Measurements from ENCODE around the gene NEUROG2. TPM values are rescaled to one million over a fixed set of nuclear protein-coding genes. Genes with fewer than 3 reads are reported as not detected.
A peak's percentile ranks its signal among the peaks of the same experiment; 100 is the strongest.

Gene NEUROG2
- polyA plus RNA-seq, 3 donors, result 0.12 TPM; not detected in 2

GRCh38 chr4:112563431-112564200 is 47.6 kb upstream of the NEUROG2 start:
- H3K4me2 ChIP-seq (replicated peaks; ENCODE audit: extremely low read depth, low read length, poor library complexity, severe bottlenecking), result no peak overlapping the region
- intact Hi-C loops (cut with micrococcal nuclease), result no loop called here
- peaks cover 0 to 8% (median 0%) of the 10 kb centered on the region in 7 donors for H3K9me3 Mint-ChIP-seq
- no peak for TF ChIP-seq CTCF (IDR thresholded peaks at IDR 0.05)
- peaks cover 0 to 4% of the 10 kb centered on the region in 2 donors for H3K9me3 ChIP-seq (replicated peaks in 1 of 2; ENCODE audit: control insufficient read depth in 1 of 2, insufficient read depth in 1 of 2, low read length in 2 of 2)
- no peak overlapping the region for H3K9ac ChIP-seq (ENCODE audit: insufficient read depth, low read length, poor library complexity, severe bottlenecking)
- no peak for DNase-seq
- no CpG with 5 or more reads among the region's 4 CpGs for WGBS (ENCODE audit: insufficient coverage)
- no peak overlapping the region for H3K4me3 ChIP-seq (replicated peaks in 1 of 3; ENCODE audit: low read depth in 2 of 3, low read length in 3 of 3)
- peaks cover 6 to 13% of the 10 kb centered on the region in 2 donors for H3K4me1 ChIP-seq (ENCODE audit: control insufficient read depth in 1 of 2, insufficient read depth in 2 of 2, low read length in 2 of 2)
- no peak overlapping the region for H3K27ac ChIP-seq (ENCODE audit: low read depth in 1 of 2, low read length in 2 of 2)
- peaks cover 14% of the 10 kb centered on the region for H3K4me1 Mint-ChIP-seq
- H3K4me3 Mint-ChIP-seq, result no peak overlapping the region
- no peaks in the 10 kb centered on the region for H3K79me2 ChIP-seq (ENCODE audit: insufficient read depth, low read length)
- H3K36me3 ChIP-seq (replicated peaks in 1 of 2; ENCODE audit: control insufficient read depth in 1 of 2, insufficient read depth in 2 of 2, low read length in 2 of 2), result no peaks in the 10 kb centered on the region
- H3K27me3 Mint-ChIP-seq (ENCODE audit: low read depth in 3 of 3), result no peaks in the 10 kb centered on the region
- H3K27ac Mint-ChIP-seq, result peak overlapping the region in 1 of 7 donors; percentile 31
- no peak overlapping the region for H2AFZ ChIP-seq (ENCODE audit: insufficient read depth, low read depth, low read length, poor library complexity, severe bottlenecking)
- H3K27me3 ChIP-seq (ENCODE audit: control insufficient read depth in 2 of 2, insufficient read depth in 2 of 2, low read length in 2 of 2), result no peaks in the 10 kb centered on the region
- peaks cover 0 to 22% of the 10 kb centered on the region in 2 donors for H3K36me3 Mint-ChIP-seq
- no peaks in the 10 kb centered on the region for H4K20me1 ChIP-seq (ENCODE audit: insufficient read depth, low read length)

- H3K4me3 ChIP-seq (replicated peaks in 1 of 3; ENCODE audit: low read depth in 2 of 3, low read length in 3 of 3), result no peak overlapping the region
- H3K4me1 ChIP-seq (ENCODE audit: control insufficient read depth in 1 of 2, insufficient read depth in 2 of 2, low read length in 2 of 2), result peaks cover 6 to 13% of the 10 kb centered on the region in 2 donors
- no peak overlapping the region for H3K27ac ChIP-seq (ENCODE audit: low read depth in 1 of 2, low read length in 2 of 2)
- DNase-seq, result no peak
- no peak overlapping the region for H3K4me2 ChIP-seq (replicated peaks; ENCODE audit: extremely low read depth, low read length, poor library complexity, severe bottlenecking)
- no CpG with 5 or more reads among the region's 2 CpGs for WGBS (ENCODE audit: insufficient coverage)
- Mint-ChIP-seq H3K9me3 (peaks cover 0 to 4% (median 0%) of the 10 kb centered on the region in 7 donors), H3K4me3 (no peak overlapping the region), H3K27me3 (ENCODE audit: low read depth in 3 of 3) (no peaks in the 10 kb centered on the region), H3K4me1 (peaks cover 14% of the 10 kb centered on the region), H3K36me3 (peaks cover 7 to 25% of the 10 kb centered on the region in 2 donors), H3K27ac (no peak overlapping the region)
- TF ChIP-seq CTCF (IDR thresholded peaks at IDR 0.05), result no peak
- intact Hi-C loops (cut with micrococcal nuclease), result no loop called here
- H3K9ac ChIP-seq (ENCODE audit: insufficient read depth, low read length, poor library complexity, severe bottlenecking), result no peak overlapping the region
- H3K27me3 ChIP-seq (ENCODE audit: control insufficient read depth in 2 of 2, insufficient read depth in 2 of 2, low read length in 2 of 2), result no peaks in the 10 kb centered on the region
- no peaks in the 10 kb centered on the region for H4K20me1 ChIP-seq (ENCODE audit: insufficient read depth, low read length)
- peaks cover 0 to 4% of the 10 kb centered on the region in 2 donors for H3K9me3 ChIP-seq (replicated peaks in 1 of 2; ENCODE audit: control insufficient read depth in 1 of 2, insufficient read depth in 1 of 2, low read length in 2 of 2)
- no peak overlapping the region for H2AFZ ChIP-seq (ENCODE audit: insufficient read depth, low read depth, low read length, poor library complexity, severe bottlenecking)
- no peaks in the 10 kb centered on the region for H3K79me2 ChIP-seq (ENCODE audit: insufficient read depth, low read length)
- no peaks in the 10 kb centered on the region for H3K36me3 ChIP-seq (replicated peaks in 1 of 2; ENCODE audit: control insufficient read depth in 1 of 2, insufficient read depth in 2 of 2, low read length in 2 of 2)
These were observed 46.4 kb upstream of the NEUROG2 start for GRCh38 chr4:112562254-112562879.
